GM19240 (cell line): ENCODE data around the gene PNMA8B.

Experiments
- DNase-seq: peaks from one replicate; pipeline ENCODE4 v3.0.0; 2011; ENCODE audit warnings: low spot score; ENCODE audit not compliant: insufficient read length

PNMA8B gene

DNA sequence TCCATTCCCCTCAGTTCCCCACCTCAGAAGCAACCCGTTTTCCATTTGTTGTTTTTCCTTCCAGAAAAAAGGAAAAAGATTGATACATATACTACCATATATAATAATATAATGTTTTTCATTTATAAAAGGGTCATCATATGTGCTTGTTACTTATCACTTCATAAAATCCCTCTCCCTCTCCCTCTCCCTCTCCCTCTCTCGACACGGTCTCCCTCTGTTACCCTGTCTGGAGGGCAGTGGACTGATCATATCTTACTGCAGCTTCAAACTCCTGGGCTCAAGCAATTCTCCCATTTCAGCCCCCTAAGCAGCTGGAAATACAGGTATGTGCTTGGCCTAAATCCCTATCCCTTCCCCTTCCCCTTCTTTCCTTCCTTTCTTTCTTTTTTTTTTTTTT lies 41.4 kb downstream of the PNMA8B start:
- DNase-seq, result no peak

GRCh38 chr19:46453661-46454060 lies 42.0 kb downstream of the PNMA8B start:
- DNase-seq, result no peak

DNA sequence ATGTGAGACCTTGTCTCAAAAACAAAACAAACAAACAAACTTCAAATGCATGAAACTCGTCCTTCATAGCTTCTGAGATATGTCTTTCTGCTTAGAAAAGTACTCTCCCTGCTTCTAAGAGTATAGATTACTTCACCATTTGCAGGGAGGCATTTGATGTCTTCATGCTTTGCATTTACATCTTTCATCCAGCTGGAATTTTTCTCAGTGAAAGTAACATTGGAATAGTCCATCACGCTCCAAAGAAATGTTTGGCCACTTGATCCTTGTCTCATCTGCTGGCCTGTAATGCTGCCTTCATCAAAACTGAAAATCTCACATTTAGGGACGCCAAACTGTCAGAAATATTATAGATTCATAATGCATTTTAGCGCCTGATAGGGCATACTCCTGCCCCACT lies 43.5 kb downstream of the PNMA8B start:
- no peak for DNase-seq

- no peak for DNase-seq
Measured at GRCh38 chr19:46451352-46451751, 44.3 kb downstream of the PNMA8B start.

GRCh38 chr19:46450737-46451136 lies 44.9 kb downstream of the PNMA8B start:
- no peak for DNase-seq

GRCh38 chr19:46449228-46449627 lies 46.4 kb downstream of the PNMA8B start:
- DNase-seq, result no peak

DNA sequence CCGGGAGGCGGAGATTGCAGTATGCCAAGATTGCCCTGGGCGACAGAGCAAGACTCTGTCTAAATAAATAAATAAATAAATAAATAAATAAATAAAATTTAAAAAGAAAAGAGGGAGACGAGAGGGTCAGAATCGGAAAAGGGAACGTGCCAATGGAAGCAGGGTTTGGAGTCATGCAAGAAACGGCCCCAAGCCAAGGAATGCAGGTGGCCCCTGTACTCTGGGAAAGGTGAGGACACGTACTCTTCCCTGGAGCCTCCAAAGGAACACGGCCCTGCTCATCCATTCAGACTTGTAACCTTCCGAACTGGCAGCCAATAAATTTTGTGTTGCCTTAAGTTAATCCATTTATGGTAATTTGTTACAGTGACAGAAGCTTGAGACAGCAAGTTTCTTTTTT lies 47.1 kb downstream of the PNMA8B start:
- no peak for DNase-seq

DNA sequence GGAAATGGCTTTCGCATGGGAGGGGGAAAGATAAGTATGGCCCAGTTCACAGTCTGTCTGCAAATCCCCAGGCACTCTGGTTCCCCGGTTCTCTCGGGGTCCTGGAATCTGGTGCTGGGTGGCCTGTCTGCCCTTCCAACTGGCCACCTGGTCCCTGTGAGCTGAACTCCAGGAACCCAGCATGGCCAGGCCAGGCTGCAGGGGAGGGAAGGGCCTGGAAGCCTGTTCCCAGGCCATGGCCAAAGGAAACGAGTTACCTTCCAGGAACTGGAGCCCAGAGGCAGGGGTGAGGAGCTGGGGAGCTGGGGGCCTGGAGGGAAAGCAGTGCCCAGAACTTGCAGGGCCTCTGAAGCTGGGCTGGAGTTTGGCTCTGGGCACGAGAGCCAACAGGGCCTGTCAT lies 47.8 kb downstream of the PNMA8B start:
- DNase-seq, result no peak

DNA sequence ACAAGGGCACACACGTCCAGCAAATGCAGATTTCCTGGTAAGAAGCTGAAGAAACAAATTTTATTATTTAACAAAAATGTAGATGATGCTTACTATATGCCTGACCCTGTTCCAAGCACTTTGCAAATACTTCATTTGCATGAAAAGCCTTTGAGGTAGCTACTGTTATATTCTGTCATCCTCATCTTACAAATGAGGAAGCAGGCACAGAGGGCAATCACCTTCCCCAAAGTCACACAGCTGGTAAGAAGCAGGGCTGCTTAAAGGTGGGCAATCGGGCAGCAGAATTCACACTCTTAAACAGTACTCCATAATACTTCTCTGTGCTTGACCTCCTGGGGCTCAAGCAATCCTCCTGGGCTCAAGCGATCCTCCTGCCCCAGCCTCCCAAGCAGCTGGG lies 48.7 kb downstream of the PNMA8B start:
- no peak for DNase-seq

GRCh38 chr19:46446021-46446420 lies 49.6 kb downstream of the PNMA8B start:
- DNase-seq, result no peak

GRCh38 chr19:46442808-46443450 lies 52.7 kb downstream of the PNMA8B start:
- no peak for DNase-seq

DNA sequence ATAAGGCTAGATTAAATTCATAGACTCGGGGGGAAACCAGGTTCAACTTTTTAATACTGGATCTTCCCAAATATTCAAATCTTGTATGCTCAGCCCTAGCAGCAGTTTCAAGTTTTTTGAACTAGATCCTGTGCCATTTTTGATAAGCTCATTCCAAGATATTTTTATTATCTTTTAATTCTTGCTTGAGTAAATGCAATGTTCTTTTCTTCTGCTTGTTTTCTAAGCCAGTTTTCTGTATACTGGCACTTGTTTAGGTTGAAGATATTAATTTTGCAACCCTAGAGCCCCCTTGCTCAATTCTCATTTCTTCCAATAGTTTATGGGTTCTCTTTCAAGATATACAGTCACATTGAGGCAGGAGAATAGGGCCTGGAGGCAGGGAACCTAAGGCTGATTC lies 53.8 kb downstream of the PNMA8B start:
- DNase-seq, result no peak
